NT2/D1 (cell line): Measurements from ENCODE around the gene KCTD11.
"Not testable (repeated sequence)": the region's sequence is repeated elsewhere in the genome, so short reads cannot be mapped to it uniquely, and the experiment has no call there.

Experiments used
- DNase-seq: peaks from one replicate; pipeline ENCODE4 v3.0.0-alpha.2; 2011; ENCODE audit warnings: low read depth, low spot score
- H3K27me3 ChIP-seq: 2 replicates; pipeline ENCODE4 v1.6.0; 2011; ENCODE audit warnings: mild to moderate bottlenecking; ENCODE audit not compliant: insufficient read length, insufficient read depth
- H3K36me3 ChIP-seq: 2 replicates; pipeline ENCODE4 v1.6.1; 2011; ENCODE audit warnings: mild to moderate bottlenecking, low read length, mixed read lengths; ENCODE audit not compliant: insufficient read depth, insufficient read length
- H3K4me1 ChIP-seq: 2 replicates; pipeline ENCODE4 v1.5.1; 2011; ENCODE audit not compliant: insufficient read depth, insufficient read length
- H3K4me3 ChIP-seq: 2 replicates; pipeline ENCODE4 v1.5.1; 2011; ENCODE audit warnings: low read depth; ENCODE audit not compliant: insufficient read length
- H3K9ac ChIP-seq: 2 replicates; pipeline ENCODE4 v1.6.0; 2011; ENCODE audit warnings: low read depth; ENCODE audit not compliant: insufficient read length
- H3K9me3 ChIP-seq: 2 replicates; pipeline ENCODE4 v1.5.1; 2011; ENCODE audit warnings: mild to moderate bottlenecking, low read length; ENCODE audit not compliant: insufficient read depth
- SUZ12 ChIP-seq: IDR thresholded peaks from 2 replicates; pipeline ENCODE4 v1.6.1; 2011; ENCODE audit not compliant: insufficient read length, insufficient read depth; ENCODE audit errors: extremely low read depth
- YY1 ChIP-seq: IDR thresholded peaks from 2 replicates; pipeline ENCODE4 v1.6.1; 2011; ENCODE audit not compliant: insufficient read length, insufficient read depth
- ZNF274 ChIP-seq: IDR thresholded peaks from 2 replicates; pipeline ENCODE4 v1.6.1; 2011; ENCODE audit warnings: mild to moderate bottlenecking, low read depth, low read length

KCTD11 gene

DNA sequence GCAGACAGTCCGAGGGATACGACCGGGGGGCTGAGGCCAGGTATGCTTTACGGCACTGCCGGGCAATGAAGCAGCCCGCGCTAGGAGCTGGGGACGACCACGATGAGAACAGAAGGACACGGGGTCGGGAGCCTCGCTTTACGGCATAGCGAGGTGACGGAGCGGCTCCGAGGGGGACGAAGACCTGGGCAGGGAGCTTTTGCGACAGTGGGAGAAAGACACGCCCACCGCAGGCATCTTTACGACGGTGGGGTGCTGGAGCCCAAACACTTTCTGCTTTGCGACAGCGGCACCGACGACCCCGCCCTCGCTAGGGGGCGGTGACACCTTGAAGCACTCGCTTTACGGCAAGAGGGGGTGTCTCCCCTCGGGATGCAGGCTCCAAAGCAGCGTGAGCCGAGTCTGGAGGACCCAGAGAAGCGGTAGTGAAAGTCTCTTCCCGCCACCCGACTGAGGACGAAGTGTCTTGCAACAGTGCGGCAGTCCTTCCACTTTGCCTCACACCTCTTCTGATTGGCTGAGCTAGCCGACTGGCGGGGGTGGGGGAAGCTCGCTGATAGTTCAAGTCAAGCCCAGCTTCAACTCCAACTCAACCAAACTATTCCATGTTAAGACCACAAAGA, 22.5 kb upstream of the KCTD11 start:
- DNase-seq, result peak; percentile 94
- Histone ChIP-seq H3K27me3 (no peaks in the 10 kb centered on the region), H3K4me3 (peak overlapping the region; percentile 84), H3K36me3 (peaks cover 31% of the 10 kb centered on the region), H3K4me1 (no peaks in the 10 kb centered on the region), H3K9me3 (no peaks in the 10 kb centered on the region), H3K9ac (peak overlapping the region; percentile 85)
- no peak for TF ChIP-seq SUZ12
- no peak for TF ChIP-seq YY1
- no peak for TF ChIP-seq ZNF274

DNA sequence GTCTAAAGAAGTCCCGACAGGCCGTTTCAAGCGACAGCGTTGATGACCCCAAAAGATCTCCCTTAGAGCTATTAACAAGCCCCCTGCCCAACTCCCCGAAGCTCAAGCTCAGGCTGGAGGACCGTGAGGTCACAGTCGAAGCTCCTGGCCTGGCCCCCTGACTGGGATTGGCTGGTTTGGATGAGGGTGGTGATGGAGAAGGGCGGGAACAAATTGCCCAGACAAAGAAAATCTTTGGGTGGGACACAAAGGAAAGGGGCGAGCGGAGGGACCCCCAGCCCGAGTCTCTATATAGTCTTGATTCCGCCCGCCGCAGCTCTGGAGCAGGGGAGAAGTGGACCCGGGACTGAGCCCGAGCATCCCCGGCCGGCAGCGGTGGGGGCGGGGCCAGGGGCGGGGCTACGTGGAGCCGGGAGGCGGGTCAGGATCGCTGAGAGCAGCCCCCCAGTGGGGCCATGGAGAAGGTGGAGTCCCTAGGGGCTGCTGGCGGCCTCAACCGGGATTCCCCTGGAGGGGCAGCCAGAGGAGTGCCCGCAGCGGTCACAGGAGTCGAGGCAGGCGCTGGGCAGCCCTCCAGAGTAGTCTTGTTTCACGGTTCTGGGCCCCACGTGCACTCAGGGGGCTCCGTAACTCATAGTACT, 21.8 kb upstream of the KCTD11 start:
- TF ChIP-seq YY1 (no peak), SUZ12 (no peak), ZNF274 (no peak)
- Histone ChIP-seq H3K27me3 (no peaks in the 10 kb centered on the region), H3K9ac (peak overlapping the region; percentile 85), H3K9me3 (no peaks in the 10 kb centered on the region), H3K4me1 (no peaks in the 10 kb centered on the region), H3K36me3 (peaks cover 25% of the 10 kb centered on the region), H3K4me3 (peak overlapping the region; percentile 84)
- no peak for DNase-seq

DNA sequence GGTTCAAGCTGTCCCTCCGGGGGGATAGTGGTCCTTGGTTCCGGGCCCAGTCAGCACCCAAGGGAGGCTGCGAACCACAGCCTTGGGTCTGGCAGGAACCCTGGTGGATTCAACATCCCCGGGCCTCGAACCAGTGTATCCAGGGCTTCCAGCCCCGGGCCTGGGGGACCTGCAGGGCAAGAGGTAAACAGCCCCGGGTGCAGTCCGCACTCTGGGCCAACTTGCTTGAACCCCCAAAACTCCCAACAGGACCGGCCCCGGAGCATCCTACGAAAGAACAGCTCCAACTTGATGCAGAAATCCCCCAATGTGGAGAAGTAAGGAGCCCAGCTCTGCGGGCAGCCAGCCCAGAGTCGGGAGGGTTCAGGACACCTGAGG, 21.3 kb upstream of the KCTD11 start:
- TF ChIP-seq YY1, result no peak
- TF ChIP-seq ZNF274, result no peak
- TF ChIP-seq SUZ12, result no peak
- peak overlapping the region; percentile 19 for H3K4me3 ChIP-seq
- peaks cover 20% of the 10 kb centered on the region for H3K36me3 ChIP-seq
- peak overlapping the region; percentile 84 for H3K9ac ChIP-seq
- no peaks in the 10 kb centered on the region for H3K4me1 ChIP-seq
- H3K27me3 ChIP-seq, result no peaks in the 10 kb centered on the region
- no peaks in the 10 kb centered on the region for H3K9me3 ChIP-seq
- DNase-seq, result no peak

DNA sequence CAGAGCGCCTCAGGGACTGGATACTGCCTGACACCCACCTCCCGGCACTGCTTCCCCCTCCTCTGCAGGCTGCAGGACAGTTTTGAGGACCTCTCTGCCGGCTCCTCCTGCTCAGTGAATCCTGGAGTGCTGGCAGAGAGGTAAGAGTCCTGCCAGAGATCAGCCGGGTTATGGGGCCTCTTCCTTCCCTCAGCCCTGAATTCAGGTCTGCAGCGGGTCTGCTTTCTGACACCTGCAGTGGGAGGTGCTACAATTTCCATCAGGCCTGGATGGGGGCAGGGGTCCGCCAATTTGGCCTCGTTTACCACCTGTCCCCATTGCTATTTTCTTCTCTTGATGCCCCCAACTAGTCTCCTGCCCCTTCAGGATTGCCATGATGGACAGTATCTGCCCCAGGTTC, 19.9 kb upstream of the KCTD11 start:
- TF ChIP-seq SUZ12 (no peak), ZNF274 (no peak), YY1 (no peak)
- Histone ChIP-seq H3K9me3 (no peaks in the 10 kb centered on the region), H3K4me3 (no peak overlapping the region), H3K9ac (no peak overlapping the region), H3K27me3 (no peaks in the 10 kb centered on the region), H3K36me3 (peaks cover 6% of the 10 kb centered on the region), H3K4me1 (peaks cover 3% of the 10 kb centered on the region)
- no peak for DNase-seq

DNA sequence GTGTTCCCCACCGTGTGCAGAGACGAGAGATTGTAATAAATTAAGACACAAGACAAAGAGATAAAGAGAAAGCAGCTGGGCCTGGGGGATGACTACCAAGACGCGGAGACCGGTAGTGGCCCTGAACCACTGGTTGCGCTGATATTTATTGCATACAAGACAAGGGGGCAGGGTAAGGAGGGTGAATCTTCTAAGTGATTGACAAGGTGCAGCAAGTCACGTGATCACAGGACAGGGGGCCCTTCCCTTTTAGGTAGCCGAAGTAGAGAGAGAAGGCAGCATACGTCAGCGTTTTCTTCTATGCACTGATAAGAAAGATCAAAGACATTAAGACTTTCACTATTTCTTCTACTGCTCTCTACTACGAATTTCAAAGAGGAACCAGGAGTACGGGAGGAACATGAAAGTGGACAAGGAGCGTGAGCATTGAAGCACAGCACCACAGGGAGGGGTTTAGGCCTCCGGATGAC, 19.3 kb upstream of the KCTD11 start:
- H3K27me3 ChIP-seq, H3K4me3 ChIP-seq, DNase-seq, H3K36me3 ChIP-seq, H3K4me1 ChIP-seq, H3K9ac ChIP-seq, H3K9me3 ChIP-seq: not testable (repeated sequence)

DNA sequence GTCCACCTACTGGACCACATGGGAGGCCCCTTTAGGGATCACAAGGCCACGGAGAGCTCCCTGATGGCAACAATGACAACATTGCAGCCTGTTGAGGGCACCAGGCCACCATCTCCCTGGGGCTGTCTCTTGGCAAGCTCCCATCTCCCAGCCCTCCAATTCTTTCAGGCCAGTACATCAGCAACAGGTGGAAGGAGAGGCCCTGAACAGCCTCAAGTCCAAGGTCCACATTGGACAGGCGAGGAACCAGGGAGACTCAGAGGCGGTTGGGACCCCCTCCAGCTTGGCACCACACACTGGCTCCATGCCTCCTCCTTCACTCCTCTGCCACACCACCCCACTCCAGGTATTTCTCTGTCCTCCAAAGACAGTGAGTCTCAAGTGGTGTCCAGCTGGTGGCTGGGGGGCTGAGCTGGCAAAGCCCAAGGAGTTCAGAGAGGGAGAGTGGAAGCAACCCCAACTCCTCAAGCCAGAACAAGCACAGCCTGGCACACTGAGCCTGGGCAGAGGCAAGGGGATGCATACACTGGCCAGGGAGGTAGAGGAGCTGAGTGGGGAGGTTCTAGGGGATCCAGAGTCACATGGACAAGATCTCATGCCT, 16.9 kb upstream of the KCTD11 start:
- H3K4me3 ChIP-seq, result no peak overlapping the region
- DNase-seq, result no peak
- H3K9ac ChIP-seq, result no peak overlapping the region
- no peaks in the 10 kb centered on the region for H3K36me3 ChIP-seq
- no peaks in the 10 kb centered on the region for H3K9me3 ChIP-seq
- TF ChIP-seq YY1 (no peak), ZNF274 (no peak), SUZ12 (no peak)
- H3K4me1 ChIP-seq, result peaks cover 3% of the 10 kb centered on the region
- H3K27me3 ChIP-seq, result no peaks in the 10 kb centered on the region

DNA sequence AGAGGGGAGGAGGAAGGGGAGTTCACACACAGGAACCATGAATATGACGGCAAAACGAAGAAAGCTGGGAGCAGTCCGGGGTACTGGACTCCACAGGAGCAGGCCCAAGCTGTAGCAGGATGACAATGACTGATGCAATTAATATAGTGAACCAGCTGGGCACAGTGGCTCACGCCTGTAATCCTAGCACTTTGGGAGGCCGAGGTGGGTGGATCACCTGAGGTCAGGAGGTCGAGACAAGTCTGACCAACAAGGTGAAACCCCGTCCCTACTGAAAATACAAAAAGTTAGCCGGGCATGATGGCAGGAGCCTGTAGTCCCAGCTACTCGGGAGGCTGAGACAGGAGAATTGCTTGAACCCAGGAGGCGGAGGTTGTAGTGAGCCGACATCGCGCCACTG, 16.2 kb upstream of the KCTD11 start:
- not testable (repeated sequence) for H3K27me3 ChIP-seq, H3K36me3 ChIP-seq, H3K4me3 ChIP-seq, DNase-seq, H3K9ac ChIP-seq, H3K4me1 ChIP-seq, H3K9me3 ChIP-seq
